Inflammatory macrophage (primary cell): ENCODE data around the gene CHAF1A.
A peak's percentile ranks its signal among the peaks of the same experiment; 100 is the strongest.

ENCODE experiments used
- DNase-seq, 2 donors: peaks; one replicate each; pipeline ENCODE4 v3.0.0-alpha.2; 2020 to 2022

The CHAF1A gene

DNA sequence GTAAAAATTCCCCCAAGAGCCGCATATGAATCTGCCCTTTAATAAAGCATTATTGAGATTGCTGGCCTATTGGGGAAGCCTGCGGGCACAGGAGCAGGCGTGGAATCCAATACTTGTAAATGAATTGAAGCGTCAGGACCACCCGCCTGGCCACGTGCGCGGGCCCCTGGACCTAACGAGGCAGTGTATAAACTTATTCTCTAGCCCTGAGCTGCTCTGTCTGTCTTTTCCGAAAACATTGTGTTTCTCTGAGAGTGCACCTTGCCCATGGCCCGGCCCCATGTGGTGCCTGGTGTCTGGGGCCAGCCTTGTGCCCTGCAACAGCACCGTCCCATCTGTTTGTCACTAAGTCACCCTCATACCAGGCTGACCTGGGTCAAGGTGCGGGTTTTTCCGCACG is 40.7 kb downstream of the CHAF1A start:
- DNase-seq = no peak

DNA sequence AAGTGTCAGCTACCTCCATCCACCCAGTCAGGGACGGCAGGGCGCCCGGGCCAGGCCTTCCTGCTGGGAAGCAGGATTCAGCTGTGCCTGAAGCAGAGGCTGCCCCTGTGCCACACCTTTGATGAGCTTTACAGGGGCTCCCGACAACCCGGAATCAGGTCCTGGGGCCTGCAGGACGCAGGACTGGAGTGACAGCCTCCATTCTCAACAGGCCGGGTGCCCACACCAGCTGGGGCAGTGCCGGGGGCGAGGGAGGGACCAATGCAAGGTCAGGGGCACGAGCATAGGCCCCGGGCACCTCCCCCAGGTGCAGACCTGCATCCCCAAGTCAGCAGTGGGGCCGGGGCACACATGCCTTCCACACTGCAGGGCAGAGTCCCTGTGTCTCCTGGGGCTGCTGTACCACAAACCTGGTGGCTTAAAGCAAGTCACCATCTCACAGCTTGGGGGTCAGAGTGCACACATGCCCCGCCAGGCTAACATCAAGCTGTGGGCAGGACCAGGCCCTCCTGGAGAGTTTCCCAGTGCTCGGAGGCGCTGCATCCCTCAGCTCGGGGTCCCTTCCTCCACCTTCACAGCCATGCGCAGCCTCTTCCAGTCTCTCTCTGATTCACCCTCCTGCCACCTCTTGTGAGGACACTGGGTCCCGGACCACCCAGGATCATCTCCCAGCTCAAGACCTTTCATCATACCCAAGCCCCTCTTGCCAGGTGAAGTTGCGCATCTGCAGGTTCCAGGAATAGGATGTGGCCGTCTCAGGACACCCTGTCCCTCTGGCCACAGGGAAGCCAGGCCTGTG is 41.7 kb downstream of the CHAF1A start:
- no peak for DNase-seq

DNA sequence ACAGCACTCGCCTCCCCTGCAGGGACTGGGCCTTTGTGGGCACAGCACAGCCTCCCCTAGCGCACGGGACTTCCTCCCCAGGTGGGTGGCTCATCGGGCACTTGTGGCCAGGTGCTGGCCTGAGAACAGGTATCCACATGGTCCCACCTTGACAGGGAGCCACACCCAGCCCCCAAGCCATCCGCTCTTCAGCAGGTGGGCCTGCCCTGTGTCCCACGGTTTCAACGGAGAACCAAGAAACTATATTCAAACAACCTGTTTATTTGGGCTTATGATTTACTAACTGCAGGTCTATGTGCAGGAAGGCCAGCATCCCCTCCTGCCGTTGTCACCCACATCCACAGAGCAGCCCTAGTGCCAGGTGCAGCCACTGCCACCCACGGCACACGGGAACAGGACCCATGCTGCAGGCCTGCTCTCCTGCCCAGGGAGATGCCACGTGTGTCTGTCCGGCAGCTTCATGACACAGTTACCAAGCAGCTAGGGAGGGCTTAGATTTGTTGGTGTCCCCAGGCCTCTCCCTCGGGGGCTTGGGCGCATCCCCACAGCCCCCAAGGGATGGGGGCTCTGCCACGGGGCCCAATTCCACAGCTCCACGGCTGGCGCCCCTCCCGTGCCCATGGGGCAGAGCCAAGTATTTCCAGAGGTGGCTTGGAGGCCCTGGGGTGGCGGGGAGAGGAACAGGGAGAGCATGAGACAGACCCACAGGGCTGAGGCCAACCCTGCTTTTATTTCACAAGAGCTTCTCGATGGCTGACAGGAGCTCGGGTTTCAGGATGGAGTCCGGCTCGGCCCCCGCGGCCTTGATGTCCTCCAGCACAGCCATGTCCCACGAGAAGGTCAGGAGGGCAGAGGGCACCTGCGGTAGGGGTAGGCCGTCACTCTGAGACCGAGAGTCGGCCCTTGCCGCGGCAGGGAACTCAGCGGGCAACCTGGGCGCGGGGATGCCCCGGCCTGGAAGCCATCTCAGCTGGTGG is 42.6 kb downstream of the CHAF1A start:
- no peak for DNase-seq

DNA sequence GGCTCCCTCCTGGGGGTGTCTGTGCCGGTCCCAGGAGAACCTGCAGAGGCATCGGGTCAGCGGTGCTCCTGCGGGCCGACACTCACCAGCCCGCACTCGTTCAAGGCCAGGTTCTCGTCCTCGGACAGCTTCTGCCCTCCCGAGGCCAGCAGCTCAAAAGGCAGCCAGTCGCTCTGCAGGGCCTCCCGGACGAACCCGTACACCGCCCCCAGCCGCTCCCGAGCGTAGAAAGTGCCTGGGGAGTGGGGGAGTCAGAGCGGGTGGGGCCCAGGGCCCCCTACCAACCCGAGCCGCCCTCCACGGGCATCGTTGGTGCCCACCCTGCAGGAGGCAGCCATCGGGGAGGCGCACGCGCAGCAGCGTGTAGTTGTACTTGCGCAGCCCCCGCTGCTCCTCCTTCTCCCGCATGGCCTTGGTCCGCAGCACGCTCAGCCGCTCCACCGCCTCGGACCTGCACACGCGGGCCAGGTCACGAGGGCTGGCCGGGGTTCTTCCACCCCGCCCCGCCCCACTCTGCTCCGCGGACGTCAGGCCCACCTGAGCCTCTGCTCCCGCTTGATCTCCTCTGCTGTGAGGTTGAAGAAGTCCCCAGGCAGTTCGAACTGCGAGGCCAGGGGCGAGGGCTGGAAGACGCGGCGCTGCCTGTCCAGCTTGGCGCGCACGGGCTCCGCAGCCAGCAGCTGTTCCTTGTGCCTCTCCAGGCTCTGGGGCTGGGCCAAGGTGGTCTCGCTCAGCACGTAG is 43.7 kb downstream of the CHAF1A start:
- no peak for DNase-seq

DNA sequence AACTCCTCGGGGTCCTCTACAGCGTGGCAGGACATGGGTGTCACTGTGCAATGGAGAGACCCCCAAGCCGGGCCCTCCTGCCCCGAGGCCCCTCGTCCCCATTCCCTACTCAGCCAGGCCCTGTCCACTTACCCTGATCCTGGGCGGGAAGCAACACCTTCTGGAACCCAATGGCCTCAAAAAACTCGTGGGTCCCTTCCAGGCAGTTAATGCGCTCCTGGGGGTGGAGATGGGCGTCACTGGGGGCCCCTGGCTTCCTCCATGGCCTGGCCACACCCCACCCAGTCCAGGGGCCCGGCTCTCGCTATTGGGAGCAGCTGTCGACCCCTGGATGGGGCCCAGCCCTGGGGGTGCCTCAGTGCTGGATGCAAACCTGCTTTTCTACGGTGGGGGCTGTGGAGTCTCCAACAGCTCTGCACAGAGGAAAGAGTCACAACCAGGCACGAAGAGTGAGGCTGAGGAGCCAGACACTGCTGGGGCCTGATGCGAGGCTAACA is 44.3 kb downstream of the CHAF1A start:
- DNase-seq = no peak

DNA sequence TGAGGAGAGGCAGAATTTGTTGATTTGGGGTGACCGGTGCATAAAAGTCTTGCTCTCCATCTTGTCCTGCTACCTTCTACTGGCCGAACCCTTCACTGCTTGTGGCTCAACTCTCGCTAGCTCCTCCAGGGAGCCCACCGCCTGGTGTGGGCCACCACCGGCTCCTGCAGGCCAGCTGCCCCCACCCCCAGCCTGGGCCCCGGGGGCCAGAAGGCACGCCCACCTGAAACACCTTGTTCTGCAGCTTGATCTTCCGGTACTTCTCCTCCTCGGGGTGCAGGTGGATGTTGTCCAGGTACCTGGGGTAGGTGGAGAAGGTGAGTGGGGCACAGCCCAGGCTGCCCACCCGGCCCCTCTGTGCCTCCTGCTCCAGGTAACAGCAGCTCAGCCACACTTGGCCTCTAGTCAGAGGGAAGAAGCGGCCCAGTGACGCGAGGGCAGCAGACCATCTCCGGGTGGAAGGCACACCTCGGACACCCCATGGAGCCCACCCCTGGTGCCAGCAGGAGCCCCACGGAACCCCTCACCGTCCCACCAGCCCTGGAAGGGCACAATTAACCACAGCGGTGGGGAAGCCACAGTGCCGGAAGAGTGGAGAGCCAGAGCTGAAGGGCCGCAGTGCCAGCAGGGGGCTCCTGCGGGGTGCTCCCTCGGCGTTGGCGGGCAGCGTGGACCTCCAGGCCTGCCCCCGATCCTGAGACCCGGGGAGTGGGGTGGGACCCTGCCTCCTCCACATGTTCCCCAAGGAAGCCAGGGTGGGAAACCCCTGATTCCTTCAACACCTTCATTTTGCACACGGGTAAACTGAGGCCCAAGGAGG is 45.1 kb downstream of the CHAF1A start:
- no peak for DNase-seq

DNA sequence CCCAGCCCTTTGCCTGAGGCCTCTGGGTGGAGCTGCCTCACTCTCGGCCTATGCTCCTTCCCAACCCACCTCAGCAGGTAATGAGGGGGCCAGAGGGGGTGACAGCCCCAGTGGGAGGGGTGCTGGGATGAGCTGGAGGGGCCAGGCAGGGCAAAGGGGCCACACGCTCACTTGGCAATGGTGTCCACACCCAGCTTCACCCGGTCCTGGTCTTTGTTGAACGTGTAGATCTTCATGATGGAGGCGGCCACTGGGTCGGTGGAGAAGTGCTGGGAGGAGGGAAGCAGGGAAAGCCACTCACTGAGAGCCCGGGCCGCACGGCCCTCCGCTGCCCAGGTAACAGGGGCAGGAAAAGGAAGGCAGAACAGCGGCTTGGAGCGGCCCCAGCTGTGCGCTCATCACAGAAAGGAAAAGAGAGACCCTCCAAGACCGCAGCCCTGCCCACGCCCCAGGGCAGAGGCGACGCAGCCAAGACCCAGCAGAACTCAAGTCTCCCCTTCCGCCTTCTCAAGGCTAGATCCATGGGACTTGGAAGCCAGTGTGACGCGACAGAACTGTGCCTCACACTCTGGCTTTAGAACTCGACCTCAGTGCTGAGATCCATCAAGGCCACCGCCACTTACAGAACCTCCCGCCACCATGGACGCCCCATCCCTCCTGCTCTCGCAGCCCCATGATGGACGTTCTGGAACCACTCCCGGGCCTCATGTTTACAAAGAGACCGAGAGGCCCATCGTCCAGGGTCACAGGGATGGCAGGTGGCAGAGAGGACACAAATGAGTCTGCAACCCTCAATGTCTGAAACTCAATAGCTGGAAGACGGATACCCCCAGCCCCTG is 45.9 kb downstream of the CHAF1A start:
- DNase-seq = no peak

DNA sequence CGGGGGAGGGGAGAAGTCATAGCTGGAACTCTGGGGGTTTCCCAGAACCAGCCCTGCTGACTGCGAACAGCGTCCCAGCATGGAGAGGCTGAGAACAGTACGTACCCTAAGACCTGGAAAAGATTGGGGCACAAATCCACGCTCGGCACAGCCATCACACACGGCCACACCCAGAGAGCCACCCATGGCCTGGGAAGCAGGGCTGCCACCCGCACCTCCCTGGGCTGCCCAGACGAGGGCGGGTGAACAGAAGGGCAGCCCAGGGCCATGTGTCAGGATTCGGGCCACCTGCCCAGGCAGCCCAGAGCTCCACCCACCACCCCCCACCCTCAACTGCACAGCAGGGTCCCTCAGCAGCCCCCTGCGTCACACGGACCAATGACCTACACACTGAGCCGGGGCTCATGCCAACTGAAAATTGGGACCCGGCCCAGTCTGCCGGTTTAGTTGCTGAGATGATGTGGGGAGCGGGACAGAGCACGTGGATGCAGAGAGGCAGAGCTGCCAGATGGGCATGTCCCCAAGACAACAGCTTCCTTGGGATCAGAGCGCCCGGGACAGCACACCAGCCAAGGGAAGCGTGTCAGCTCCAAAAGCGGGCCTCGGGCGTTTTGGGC is 46.7 kb downstream of the CHAF1A start:
- no peak for DNase-seq

DNA sequence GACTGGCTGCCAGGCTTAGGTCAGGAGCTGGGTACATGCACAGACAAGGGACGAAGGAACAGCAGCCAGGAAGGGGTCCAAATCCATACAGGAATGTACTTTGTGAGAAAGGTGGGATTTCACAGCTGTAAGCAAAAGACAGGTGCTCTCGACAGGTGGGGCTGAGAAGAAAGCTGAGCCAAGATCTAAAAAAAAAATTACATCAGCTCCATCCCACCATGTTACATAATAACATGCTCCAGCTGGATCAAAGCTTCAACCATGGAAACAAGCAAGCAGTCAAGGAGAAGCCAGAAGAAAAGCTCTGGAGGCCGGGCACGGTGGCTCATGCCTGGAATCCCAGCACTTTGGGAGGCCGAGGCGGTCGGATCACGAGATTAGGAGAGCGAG is 47.2 kb downstream of the CHAF1A start:
- DNase-seq = no peak

DNA sequence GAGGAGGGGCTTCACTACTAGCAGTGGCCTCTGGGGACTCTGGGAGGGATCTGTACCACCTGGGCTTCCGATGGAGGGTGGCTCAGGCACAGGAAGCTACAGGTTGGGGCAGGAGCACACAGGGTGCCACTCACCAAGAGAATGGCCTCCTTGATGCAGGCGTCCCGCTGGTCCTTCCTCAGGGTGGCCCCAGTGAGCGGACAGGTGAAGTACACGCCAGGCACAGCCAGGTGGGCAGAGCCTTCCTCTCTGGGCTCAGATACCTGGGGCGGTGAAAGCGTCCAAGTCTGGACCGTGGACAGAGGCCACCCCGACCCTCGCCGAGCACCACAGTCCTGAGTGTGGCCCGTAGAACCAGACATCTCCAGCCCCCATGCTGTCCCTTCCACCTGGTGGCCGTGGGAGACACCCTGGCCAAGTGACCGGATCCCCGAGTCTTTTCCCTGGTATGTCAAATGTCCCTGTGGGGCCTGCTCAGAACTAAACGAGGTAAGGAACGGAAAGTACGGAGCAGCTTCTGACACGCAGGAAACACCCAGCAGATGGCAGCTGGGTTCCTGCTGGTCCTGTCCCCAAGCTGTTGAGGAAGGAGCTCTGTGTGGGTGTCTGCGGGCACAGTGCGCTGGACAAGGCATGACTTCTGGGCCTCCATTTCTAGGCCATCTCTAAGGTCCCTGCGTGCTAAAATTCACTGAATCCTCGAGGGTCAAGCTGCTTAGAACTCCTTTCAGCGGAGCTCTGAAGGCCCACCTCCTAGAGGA is 50.0 kb downstream of the CHAF1A start:
- DNase-seq = peak; percentile 59 to 81

DNA sequence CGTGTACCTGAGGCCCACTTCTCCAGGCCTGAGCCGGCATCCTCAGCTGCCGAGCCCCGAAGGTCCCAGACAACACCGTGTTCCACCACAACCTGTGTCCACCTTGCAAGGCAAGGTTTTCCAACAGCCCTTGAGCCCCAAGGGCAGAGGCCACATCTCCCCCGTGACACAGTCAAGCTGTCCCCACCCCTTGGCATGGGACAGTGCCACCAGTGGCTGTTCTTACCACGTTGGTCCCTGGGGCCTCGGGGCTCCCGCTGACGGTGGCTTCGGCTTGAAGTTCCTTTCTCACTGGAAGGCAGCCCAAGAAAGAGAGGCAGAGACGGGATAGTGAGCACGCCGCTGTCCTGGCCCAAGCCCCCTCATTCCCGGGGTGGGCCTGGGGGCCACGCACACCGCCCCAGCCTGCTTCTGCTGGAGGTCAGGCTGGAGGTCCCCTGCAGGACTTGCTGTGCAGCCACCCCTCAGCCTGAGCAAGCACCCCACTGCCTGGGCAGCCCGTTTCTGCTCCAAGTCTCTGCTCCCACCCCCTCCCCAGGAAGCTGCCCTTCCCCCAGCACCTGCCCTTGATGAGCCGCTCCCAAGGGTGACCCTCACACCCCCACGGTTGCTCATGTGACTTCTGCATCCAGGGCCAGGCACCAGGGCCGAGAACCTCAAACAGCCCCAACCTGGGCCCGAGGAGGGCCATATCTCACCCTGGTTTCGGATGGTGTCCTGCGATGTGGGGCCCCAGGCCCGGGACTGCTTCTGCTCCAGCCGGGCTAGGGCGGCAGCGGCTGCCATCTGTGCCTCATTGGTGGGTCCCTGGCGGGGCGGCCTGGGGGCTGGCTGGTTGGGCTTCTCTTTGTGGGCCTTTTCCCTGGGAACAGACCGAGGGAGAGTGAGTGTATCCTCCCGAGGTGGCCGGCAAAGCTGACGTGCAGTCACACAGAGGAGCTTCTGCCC is 51.1 kb downstream of the CHAF1A start:
- no peak for DNase-seq

DNA sequence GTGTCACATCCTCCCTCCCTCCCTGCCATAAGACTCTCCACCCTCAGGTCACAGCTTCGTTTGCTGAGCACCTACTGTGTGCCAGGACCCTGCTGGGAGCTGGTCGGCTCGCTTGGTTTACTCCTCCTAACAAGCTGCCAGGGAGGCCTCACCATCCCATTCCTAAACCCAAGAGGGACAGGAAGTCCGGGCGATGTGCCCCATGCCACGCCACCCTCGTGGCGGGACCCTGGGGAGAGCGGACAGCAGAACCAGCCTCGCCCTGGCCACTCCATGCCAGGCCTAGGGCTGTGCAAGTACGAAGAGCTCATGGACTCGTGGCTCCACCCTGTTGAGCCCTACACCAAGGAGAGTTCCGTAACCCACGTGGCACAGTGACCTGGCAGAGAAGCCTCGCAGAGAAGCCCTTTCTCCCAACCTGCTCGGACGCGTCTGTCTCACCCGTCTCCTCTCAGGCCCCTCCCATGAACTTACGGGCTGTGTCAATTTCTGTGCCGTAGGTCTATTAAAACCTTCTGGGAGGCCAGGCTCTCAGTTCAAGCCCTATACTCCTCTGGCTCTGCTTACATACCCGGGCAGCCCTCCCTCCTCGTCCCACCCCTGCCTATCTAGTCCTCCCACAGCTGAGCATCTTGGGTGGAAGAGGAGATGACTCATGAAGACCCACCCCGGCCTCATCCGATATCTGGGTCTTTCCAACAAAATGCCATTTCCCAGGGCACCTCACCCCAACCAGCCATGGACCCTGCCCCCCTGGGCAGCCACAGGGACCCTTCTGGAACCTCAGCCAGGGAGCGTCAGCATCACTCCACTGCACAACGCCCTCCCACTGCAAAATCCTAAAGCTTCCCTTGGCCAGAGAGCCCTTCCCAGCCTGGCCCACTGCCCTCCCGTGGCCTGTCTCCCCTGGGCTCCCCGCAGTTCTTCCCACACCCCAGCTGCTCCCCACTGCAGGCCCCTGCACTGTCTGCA is 52.6 kb downstream of the CHAF1A start:
- no peak for DNase-seq

DNA sequence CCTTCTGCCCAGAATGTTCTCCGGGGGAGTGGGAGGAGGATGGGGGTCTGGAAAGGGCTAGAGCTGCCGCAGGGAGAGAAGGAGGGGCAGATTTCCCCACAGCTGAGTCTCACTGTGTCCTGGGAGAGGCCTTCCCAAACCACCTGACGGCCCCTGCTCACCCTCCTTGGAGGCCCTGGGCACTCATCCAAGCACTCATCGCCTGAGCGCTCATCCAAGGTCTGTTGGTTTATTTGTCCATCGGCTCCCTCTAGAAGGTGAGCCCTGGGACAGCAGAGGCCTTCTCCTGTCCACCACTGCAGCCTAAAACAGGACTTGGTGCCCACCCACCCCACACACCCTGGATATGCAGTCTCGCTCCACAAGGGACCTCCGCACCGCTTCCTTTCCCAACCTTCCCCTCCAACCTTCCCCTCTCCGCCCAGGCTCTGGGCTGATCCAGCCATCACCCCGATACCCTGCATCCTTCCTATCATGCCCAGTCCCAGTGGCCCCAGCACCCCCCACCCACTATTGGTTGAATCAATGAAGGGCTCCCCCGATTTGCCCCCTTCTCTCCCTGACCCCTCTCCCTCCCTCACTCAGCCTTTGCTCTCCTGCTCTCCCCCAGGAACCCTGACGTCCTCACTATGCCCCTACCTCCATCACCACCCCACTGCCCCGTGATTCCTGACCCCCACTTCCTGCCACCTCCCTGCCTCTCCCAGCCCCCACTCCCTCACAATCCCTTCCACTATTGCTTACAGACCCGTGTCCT is 53.5 kb downstream of the CHAF1A start:
- no peak for DNase-seq

DNA sequence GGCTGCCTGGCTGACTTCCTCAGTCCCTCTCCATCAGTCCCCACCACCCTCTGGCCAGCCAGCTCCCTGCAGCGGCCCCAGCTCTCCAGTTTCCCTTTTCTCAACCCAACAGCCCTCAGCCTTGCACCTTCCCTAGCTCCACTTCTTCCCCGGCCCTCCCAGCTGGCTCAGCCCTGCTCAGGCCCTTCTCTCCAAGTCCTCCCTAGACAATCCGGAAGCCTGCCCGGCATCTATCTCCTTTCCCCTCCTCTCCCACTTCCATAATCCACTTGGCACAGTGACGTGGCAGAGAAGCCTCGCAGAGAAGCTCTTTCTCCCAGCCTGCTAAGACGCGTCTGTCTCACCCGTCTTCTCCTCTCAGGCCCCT is 54.0 kb downstream of the CHAF1A start:
- DNase-seq = peak; percentile 60 to 69

DNA sequence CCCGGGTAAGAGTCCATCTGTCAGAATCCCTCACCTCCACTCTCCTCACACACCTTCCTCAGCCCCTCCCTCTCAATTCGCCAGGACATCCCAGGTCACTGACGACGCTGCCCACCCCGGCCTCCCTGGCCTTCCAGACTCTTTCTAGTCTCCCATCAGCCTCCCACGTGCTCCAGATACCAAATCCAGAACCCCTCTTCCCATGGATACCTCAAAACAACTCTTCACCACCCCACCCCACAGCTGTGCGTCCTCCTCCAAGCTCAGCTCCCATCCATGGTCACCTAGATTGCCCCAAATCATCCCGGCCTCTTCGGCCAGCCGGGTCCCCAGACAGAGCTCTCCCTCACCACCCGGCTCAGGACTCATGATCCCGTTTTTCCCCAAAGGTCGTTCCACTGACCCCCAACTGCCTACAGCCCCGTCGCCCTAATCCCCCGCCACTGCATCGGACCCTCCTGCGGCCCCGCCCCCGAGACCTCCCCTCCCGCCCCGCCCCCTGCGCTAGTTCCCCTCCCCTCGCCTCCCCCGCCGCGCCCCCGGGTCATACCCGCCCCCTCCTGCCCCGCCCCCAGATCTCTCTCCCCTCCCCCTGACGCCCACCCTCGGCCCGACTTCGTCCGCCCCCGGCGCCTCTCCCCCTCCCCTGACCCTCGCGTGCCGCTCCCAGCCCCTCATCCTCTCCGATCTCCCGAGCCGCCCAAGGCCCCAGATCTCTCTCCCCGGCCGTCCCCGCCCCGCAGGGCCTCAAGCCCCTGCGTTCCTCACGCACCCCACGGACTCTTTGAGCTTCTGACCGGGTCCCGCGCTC is 54.6 kb downstream of the CHAF1A start:
- DNase-seq = peak; percentile 11 to 52
